WERI-Rb-1 (cell line): Measurements from ENCODE around the gene TMTC1.

Experiments used
- DNase-seq: peaks from one replicate; pipeline ENCODE4 v3.0.0-alpha.2; 2020
- H3K27ac ChIP-seq: fragments of 250-450 bp; sonication (Bioruptor Pico); 2 replicates; pipeline ENCODE4 v1.5.1; 2020; ENCODE audit warnings: mild to moderate bottlenecking, moderate library complexity
- H3K27me3 ChIP-seq: fragments of 250-450 bp; sonication (Bioruptor Pico); 2 replicates; pipeline ENCODE4 v1.5.1; 2021; ENCODE audit warnings: mild to moderate bottlenecking, low read depth, moderate library complexity; ENCODE audit not compliant: insufficient read depth, severe bottlenecking
- H3K36me3 ChIP-seq: fragments of 250-450 bp; sonication (Bioruptor Pico); 2 replicates; pipeline ENCODE4 v1.5.1; 2020; ENCODE audit warnings: mild to moderate bottlenecking, moderate library complexity
- H3K4me3 ChIP-seq: 2 replicates; pipeline ENCODE4 v1.5.1; 2011; ENCODE audit warnings: low read depth, mild to moderate bottlenecking, control low read depth, low read length
- H3K9me3 ChIP-seq: fragments of 250-450 bp; sonication (Bioruptor Pico); 2 replicates; pipeline ENCODE4 v1.5.1; 2021; ENCODE audit warnings: mild to moderate bottlenecking, moderate library complexity; ENCODE audit not compliant: severe bottlenecking
- CTCF ChIP-seq: IDR thresholded peaks from 2 replicates; pipeline ENCODE4 v1.5.1; 2011; ENCODE audit warnings: low read depth, mild to moderate bottlenecking, control low read depth, inconsistent platforms, low read length

TMTC1 gene

GRCh38 chr12:29725587-29726320 lies 58.0 kb downstream of the TMTC1 start:
- H3K27me3 ChIP-seq: no peaks in the 10 kb centered on the region
- H3K27ac ChIP-seq: no peak overlapping the region
- H3K9me3 ChIP-seq: no peaks in the 10 kb centered on the region
- H3K4me3 ChIP-seq: no peak overlapping the region
- no peak for DNase-seq
- H3K36me3 ChIP-seq: no peaks in the 10 kb centered on the region
- no peak for TF ChIP-seq CTCF

GRCh38 chr12:29722164-29722563 lies 61.6 kb downstream of the TMTC1 start:
- H3K4me3 ChIP-seq: no peak overlapping the region
- no peaks in the 10 kb centered on the region for H3K36me3 ChIP-seq
- no peaks in the 10 kb centered on the region for H3K9me3 ChIP-seq
- no peak for TF ChIP-seq CTCF
- no peaks in the 10 kb centered on the region for H3K27me3 ChIP-seq
- H3K27ac ChIP-seq: no peak overlapping the region
- no peak for DNase-seq

- no peak overlapping the region for H3K4me3 ChIP-seq
- H3K27me3 ChIP-seq: no peaks in the 10 kb centered on the region
- no peak overlapping the region for H3K27ac ChIP-seq
- H3K36me3 ChIP-seq: no peaks in the 10 kb centered on the region
- H3K9me3 ChIP-seq: no peaks in the 10 kb centered on the region
- TF ChIP-seq CTCF: no peak
- no peak for DNase-seq
Measured at GRCh38 chr12:29719381-29719780, 64.4 kb downstream of the TMTC1 start.

- no peak for TF ChIP-seq CTCF
- no peak for DNase-seq
- no peak overlapping the region for H3K27ac ChIP-seq
- H3K9me3 ChIP-seq: no peaks in the 10 kb centered on the region
- H3K4me3 ChIP-seq: no peak overlapping the region
- H3K27me3 ChIP-seq: no peaks in the 10 kb centered on the region
- H3K36me3 ChIP-seq: no peaks in the 10 kb centered on the region
Measured at GRCh38 chr12:29717540-29718100, 66.1 kb downstream of the TMTC1 start.

- no peaks in the 10 kb centered on the region for H3K27me3 ChIP-seq
- no peaks in the 10 kb centered on the region for H3K9me3 ChIP-seq
- H3K36me3 ChIP-seq: no peaks in the 10 kb centered on the region
- no peak for DNase-seq
- H3K27ac ChIP-seq: no peak overlapping the region
- TF ChIP-seq CTCF: no peak
- no peak overlapping the region for H3K4me3 ChIP-seq
Measured at GRCh38 chr12:29714966-29715365, 68.8 kb downstream of the TMTC1 start.

GRCh38 chr12:29713729-29714128 lies 70.0 kb downstream of the TMTC1 start:
- Histone ChIP-seq H3K36me3 (no peaks in the 10 kb centered on the region), H3K9me3 (no peaks in the 10 kb centered on the region), H3K27ac (no peak overlapping the region), H3K4me3 (no peak overlapping the region), H3K27me3 (no peaks in the 10 kb centered on the region)
- DNase-seq: no peak
- TF ChIP-seq CTCF: no peak
